ENCODE results near the gene CDC5L.
"Not testable (repeated sequence)": the region's sequence is repeated elsewhere in the genome, so short reads cannot be mapped to it uniquely, and the experiment has no call there.

- TF ChIP-seq, protein P1, sequence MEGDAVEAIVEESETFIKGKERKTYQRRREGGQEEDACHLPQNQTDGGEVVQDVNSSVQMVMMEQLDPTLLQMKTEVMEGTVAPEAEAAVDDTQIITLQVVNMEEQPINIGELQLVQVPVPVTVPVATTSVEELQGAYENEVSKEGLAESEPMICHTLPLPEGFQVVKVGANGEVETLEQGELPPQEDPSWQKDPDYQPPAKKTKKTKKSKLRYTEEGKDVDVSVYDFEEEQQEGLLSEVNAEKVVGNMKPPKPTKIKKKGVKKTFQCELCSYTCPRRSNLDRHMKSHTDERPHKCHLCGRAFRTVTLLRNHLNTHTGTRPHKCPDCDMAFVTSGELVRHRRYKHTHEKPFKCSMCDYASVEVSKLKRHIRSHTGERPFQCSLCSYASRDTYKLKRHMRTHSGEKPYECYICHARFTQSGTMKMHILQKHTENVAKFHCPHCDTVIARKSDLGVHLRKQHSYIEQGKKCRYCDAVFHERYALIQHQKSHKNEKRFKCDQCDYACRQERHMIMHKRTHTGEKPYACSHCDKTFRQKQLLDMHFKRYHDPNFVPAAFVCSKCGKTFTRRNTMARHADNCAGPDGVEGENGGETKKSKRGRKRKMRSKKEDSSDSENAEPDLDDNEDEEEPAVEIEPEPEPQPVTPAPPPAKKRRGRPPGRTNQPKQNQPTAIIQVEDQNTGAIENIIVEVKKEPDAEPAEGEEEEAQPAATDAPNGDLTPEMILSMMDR (IDR thresholded peaks at IDR 0.05): not testable (repeated sequence)
- not testable (repeated sequence) for TF ChIP-seq ZFX (IDR thresholded peaks at IDR 0.05; ENCODE audit: borderline replicate concordance)
These were observed 40.7 kb upstream of the CDC5L start for GRCh38 chr6:44346818-44347217.
